PFSK-1 (cell line): ENCODE measurements around the gene OSBPL2.

ENCODE experiments used
- FOXP2 ChIP-seq: optimal IDR thresholded peaks from 2 replicates; pipeline ENCODE3; 2011; ENCODE audit warnings: borderline replicate concordance, control low read depth, inconsistent platforms; ENCODE audit not compliant: insufficient read depth; ENCODE audit errors: extremely low read length, extremely low read depth
- POLR2AphosphoS5 ChIP-seq: IDR thresholded peaks from 2 replicates; pipeline ENCODE4 v1.6.1; 2012; ENCODE audit warnings: low read depth, mild to moderate bottlenecking, control low read depth, low read length, moderate library complexity
- SIN3A ChIP-seq: IDR thresholded peaks from 2 replicates; pipeline ENCODE4 v1.6.1; 2012; ENCODE audit warnings: mild to moderate bottlenecking, low read length, moderate library complexity, borderline replicate concordance; ENCODE audit not compliant: insufficient read depth
- TAF1 ChIP-seq: IDR thresholded peaks from 2 replicates; pipeline ENCODE4 v1.6.1; 2012; ENCODE audit warnings: low read length, control low read depth, borderline replicate concordance; ENCODE audit not compliant: insufficient read depth
- TF ChIP-seq, protein P1 (sequence below), 2 experiments: IDR thresholded peaks; 2 replicates each; pipeline versions ENCODE4 v1.6.1 to v1.8.0; 2011 to 2012; ENCODE audit warnings: low read depth in 2 of 2, low read length in 2 of 2, control low read depth in 1 of 2, inconsistent platforms in 1 of 2, mild to moderate bottlenecking in 1 of 2, moderate library complexity in 1 of 2; ENCODE audit not compliant: insufficient read depth in 1 of 2

The OSBPL2 gene

DNA sequence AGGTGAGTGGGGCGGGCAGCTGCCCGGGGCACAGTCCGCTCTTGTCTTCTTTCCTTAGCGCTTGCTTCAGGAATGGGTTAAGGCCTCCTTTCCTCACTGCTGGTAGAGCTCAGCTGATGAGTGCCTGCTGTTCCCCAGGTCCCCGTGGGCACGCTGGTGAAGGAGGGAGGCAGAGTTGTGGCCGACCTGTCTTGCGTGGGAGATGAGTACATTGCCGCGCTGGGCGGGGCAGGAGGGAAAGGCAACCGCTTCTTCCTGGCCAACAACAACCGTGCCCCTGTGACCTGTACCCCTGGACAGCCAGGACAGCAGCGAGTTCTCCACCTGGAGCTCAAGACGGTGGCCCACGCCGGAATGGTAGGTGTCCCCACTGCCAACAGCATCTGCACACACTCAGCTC lies 39.8 kb upstream of the OSBPL2 start:
- TF ChIP-seq TAF1 (no peak), FOXP2 (no peak), POLR2AphosphoS5 (no peak), SIN3A (no peak)
- TF ChIP-seq, protein P1, sequence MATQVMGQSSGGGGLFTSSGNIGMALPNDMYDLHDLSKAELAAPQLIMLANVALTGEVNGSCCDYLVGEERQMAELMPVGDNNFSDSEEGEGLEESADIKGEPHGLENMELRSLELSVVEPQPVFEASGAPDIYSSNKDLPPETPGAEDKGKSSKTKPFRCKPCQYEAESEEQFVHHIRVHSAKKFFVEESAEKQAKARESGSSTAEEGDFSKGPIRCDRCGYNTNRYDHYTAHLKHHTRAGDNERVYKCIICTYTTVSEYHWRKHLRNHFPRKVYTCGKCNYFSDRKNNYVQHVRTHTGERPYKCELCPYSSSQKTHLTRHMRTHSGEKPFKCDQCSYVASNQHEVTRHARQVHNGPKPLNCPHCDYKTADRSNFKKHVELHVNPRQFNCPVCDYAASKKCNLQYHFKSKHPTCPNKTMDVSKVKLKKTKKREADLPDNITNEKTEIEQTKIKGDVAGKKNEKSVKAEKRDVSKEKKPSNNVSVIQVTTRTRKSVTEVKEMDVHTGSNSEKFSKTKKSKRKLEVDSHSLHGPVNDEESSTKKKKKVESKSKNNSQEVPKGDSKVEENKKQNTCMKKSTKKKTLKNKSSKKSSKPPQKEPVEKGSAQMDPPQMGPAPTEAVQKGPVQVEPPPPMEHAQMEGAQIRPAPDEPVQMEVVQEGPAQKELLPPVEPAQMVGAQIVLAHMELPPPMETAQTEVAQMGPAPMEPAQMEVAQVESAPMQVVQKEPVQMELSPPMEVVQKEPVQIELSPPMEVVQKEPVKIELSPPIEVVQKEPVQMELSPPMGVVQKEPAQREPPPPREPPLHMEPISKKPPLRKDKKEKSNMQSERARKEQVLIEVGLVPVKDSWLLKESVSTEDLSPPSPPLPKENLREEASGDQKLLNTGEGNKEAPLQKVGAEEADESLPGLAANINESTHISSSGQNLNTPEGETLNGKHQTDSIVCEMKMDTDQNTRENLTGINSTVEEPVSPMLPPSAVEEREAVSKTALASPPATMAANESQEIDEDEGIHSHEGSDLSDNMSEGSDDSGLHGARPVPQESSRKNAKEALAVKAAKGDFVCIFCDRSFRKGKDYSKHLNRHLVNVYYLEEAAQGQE (IDR thresholded peaks at IDR 0.05; ENCODE audit: insufficient read depth in 1 of 2, low read depth in 2 of 2, low read length in 2 of 2) = no peak

DNA sequence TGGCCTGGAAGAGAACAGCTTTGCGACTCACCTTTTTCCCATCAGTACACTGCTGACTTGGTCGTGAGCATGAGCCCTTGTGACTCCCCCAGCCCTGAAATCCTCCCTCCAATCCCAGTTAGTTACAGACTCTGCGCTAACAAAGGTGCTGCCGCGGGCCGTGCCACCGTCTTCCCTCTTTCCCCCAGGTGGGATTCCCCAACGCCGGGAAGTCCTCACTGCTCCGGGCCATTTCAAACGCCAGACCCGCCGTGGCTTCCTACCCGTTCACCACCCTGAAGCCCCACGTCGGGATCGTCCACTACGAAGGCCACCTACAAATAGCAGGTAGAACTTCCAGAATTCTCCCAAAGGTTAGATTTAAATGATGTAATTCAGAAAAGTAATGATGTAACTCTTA lies 39.4 kb upstream of the OSBPL2 start:
- TF ChIP-seq, protein P1 (IDR thresholded peaks at IDR 0.05; ENCODE audit: insufficient read depth in 1 of 2, low read depth in 2 of 2, low read length in 2 of 2) = no peak
- TF ChIP-seq FOXP2 (no peak), SIN3A (no peak), POLR2AphosphoS5 (no peak), TAF1 (no peak)

DNA sequence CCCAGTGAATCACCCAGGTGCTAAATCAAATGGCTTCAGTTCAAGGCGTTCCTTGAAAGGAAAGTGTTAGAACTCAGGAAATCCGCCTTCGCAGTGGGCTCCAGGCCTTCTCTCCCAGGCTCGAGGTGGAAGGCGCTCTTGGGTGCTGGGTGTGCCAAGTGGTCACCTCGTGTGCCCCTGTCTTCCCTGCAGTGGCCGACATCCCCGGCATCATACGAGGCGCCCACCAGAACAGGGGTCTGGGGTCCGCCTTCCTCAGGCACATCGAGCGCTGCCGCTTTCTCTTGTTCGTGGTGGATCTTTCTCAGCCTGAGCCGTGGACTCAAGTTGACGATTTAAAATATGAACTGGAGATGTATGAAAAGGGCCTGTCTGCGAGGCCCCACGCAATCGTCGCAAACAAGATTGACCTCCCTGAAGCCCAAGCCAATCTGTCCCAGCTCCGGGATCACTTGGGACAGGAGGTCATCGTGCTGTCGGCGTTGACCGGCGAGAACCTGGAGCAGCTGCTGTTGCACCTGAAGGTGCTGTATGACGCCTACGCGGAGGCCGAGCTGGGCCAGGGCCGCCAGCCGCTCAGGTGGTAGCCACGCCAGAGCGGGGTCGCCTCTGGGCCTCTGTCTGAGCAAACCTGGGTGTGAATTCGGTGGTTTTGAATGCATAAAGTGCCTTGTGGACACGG lies 37.7 kb upstream of the OSBPL2 start:
- no peak for TF ChIP-seq FOXP2
- TF ChIP-seq SIN3A = no peak
- TF ChIP-seq POLR2AphosphoS5 = no peak
- TF ChIP-seq, protein P1 (IDR thresholded peaks at IDR 0.05; ENCODE audit: insufficient read depth in 1 of 2, low read depth in 2 of 2, low read length in 2 of 2) = no peak

DNA sequence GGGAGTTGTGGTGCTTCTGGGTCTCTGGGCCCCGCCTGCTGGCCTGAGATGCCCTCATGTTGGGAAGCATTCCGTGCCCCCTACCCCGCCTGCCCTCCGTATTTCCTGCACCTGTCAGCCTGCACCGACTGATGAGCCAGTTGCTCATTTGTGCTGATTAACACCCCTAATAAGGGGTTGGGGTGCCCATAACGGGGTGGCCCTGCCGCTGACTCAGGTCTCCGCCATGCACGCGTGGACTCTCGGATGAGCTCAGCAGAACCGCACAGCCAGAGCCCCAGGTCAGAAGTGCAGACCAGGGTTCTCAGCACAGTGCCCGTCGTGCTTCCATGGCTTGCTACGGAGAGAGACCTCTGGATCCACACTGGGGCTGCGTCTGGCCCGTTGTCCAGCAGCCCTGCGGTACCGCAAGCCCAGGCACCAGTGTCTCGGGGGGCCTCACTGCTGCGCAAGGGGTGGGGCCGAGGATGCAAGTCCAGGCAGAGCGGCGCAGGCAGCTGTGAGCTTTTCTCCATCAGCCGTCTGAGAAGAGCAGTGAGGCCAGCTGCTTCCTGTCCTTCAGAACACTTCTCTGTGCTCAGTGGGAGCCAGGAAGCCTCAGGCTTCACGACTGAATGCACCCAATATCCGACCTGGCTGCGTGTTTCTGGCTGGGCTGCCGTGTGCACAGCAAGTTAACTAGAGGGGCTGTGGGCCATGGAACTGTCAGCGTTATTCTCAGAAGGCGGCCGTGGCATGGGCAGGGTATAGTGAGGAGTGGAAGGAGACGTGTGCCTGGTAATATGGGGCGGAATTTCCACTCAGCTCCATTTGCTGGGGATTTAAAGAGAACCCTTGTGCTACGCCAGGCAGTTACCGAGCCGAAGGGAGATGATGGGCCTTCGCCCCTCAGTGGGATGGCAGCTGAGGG lies 36.9 kb upstream of the OSBPL2 start:
- TF ChIP-seq TAF1 (no peak), FOXP2 (no peak), POLR2AphosphoS5 (no peak), SIN3A (no peak)
- TF ChIP-seq, protein P1 (IDR thresholded peaks at IDR 0.05; ENCODE audit: insufficient read depth in 1 of 2, low read depth in 2 of 2, low read length in 2 of 2) = no peak

DNA sequence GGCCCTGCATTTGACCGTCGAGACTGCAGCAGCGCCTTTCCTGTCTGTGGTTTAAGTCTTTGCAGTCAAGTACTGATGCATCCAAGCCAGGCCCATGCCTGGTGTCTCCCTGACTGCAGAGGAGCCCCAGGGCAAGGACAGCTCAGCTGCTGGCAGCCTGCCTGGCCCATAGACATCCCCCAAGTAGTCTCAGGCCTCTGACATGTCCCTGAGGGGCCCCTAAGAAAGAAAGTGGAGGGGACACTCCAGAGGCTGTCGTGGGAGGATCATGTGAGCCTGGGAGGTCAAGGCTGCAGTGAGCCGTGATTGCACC lies 36.3 kb upstream of the OSBPL2 start:
- TF ChIP-seq FOXP2 (no peak), TAF1 (no peak), POLR2AphosphoS5 (no peak)
